IPS-NIHi11 (cell line): ENCODE results near the gene ZNF184.
"Not testable (repeated sequence)": the region's sequence is repeated elsewhere in the genome, so short reads cannot be mapped to it uniquely, and the experiment has no call there.

Experiments used
- DNase-seq: peaks from one replicate; pipeline ENCODE4 v3.0.0; 2012; ENCODE audit warnings: mixed read lengths, low spot score

Gene ZNF184

GRCh38 chr6:27424851-27425250 is 48.1 kb downstream of the ZNF184 start:
- DNase-seq = not testable (repeated sequence)

GRCh38 chr6:27422651-27423332 is 50.1 kb downstream of the ZNF184 start:
- DNase-seq = no peak

- no peak for DNase-seq
These were observed 53.5 kb downstream of the ZNF184 start for GRCh38 chr6:27419363-27419762.

- no peak for DNase-seq
These were observed 57.0 kb downstream of the ZNF184 start for GRCh38 chr6:27415898-27416297.

GRCh38 chr6:27414996-27415395 is 57.9 kb downstream of the ZNF184 start:
- DNase-seq = no peak

GRCh38 chr6:27414300-27414699 is 58.6 kb downstream of the ZNF184 start:
- DNase-seq = no peak

GRCh38 chr6:27407153-27407814 is 65.6 kb downstream of the ZNF184 start:
- DNase-seq = no peak

GRCh38 chr6:27406085-27406484 is 66.8 kb downstream of the ZNF184 start:
- DNase-seq = no peak

- no peak for DNase-seq
These were observed 71.8 kb downstream of the ZNF184 start for GRCh38 chr6:27400877-27401642.
